GM12872 (cell line): ENCODE measurements around the gene ZW10.

Source experiments
- CTCF ChIP-seq: IDR thresholded peaks from 3 replicates; pipeline ENCODE4 v1.5.1; 2011; ENCODE audit warnings: low read depth, mild to moderate bottlenecking, low read length, moderate library complexity; ENCODE audit not compliant: insufficient read depth

The ZW10 gene

GRCh38 chr11:113694390-113694789, 79.1 kb downstream of the ZW10 start:
- TF ChIP-seq CTCF = no peak

GRCh38 chr11:113693030-113693429, 80.5 kb downstream of the ZW10 start:
- TF ChIP-seq CTCF = no peak

- peak; percentile 81 for TF ChIP-seq CTCF
Measured at GRCh38 chr11:113690619-113691569, 82.6 kb downstream of the ZW10 start.

- no peak for TF ChIP-seq CTCF
Measured at GRCh38 chr11:113689768-113690618, 83.5 kb downstream of the ZW10 start.

- TF ChIP-seq CTCF = no peak
Measured at GRCh38 chr11:113685654-113686359, 87.7 kb downstream of the ZW10 start.

GRCh38 chr11:113684496-113684895, 89.0 kb downstream of the ZW10 start:
- no peak for TF ChIP-seq CTCF
